HCT116 (cell line): Measurements from ENCODE around the gene SPOCD1. TPM values are rescaled to one million over a fixed set of nuclear protein-coding genes. Genes with fewer than 3 reads are reported as not detected.

Experiments
- ATAC-seq: fragments of 200-7000 bp; cut with Tn5 transposase; 2 replicates; pipeline ENCODE4 v1.9.1; 2020; ENCODE audit warnings: mild to moderate bottlenecking, moderate library complexity
- BruUV-seq: library from RNA; stranded (reverse); fragments of 400-500 nt; replicated peaks from 2 replicates; lab custom pipeline; 2021; lab: Mats Ljungman, UMichigan
- CTCF ChIA-PET: fragments of 300-600 bp; sonication (Branson Sonifier 250); formaldehyde crosslinking; loops from one replicate; lab custom pipeline; 2021; ENCODE audit warnings: antibody characterized with exemption; lab: Charles Lee
- POLR2A ChIA-PET: fragments of 300-600, 350-600 bp; sonication (Branson Sonifier 250); formaldehyde crosslinking; loops from one replicate; lab custom pipeline; 2021; ENCODE audit warnings: antibody characterized with exemption; lab: Charles Lee
- RAD21 ChIA-PET, 2 experiments: fragments of 300-600 bp; sonication (Branson Sonifier 250); formaldehyde crosslinking; loops; one replicate each; lab custom pipeline; 2023; ENCODE audit warnings: low total read pairs in 2 of 2; ENCODE audit not compliant: uncharacterized antibody in 2 of 2, unreplicated experiment in 2 of 2, low non-redundant PET in 1 of 2; lab: Charles Lee
- DNase-seq: peaks from one replicate; pipeline ENCODE4 v3.0.0-alpha.2; 2010; ENCODE audit warnings: low read depth, low spot score
- H2AFZ ChIP-seq: fragments of 200-600 bp; shearing (Covaris generic), sonication (generic); 2 replicates; pipeline ENCODE4 v1.6.1; 2017; ENCODE audit warnings: low read depth, mixed run types, mixed read lengths, antibody characterized with exemption, low read length; ENCODE audit not compliant: poor library complexity, severe bottlenecking
- H3K27ac ChIP-seq: 2 replicates; pipeline ENCODE4 v1.5.1; 2012; ENCODE audit warnings: low read depth, low read length
- H3K27me3 ChIP-seq: fragments of 200-600 bp; sonication (generic); 2 replicates; pipeline ENCODE4 v1.6.1; 2016; ENCODE audit warnings: mixed run types, low read length, mixed read lengths; ENCODE audit not compliant: insufficient read depth
- H3K36me3 ChIP-seq, 2 experiments: fragments of 200-500 bp in 1 of 2; fragments of 200-600 bp in 1 of 2; sonication (Bioruptor generic) in 1 of 2; sonication (generic) in 1 of 2; 2 replicates each; pipeline versions ENCODE4 v1.5.1 to v1.6.1; 2014 to 2016; ENCODE audit warnings: low read length in 2 of 2, inconsistent platforms in 1 of 2, mixed read lengths in 1 of 2, mixed run types in 1 of 2; ENCODE audit not compliant: insufficient read depth in 2 of 2, control insufficient read depth in 1 of 2
- H3K4me1 ChIP-seq, 2 experiments: fragments of 200-600 bp in 1 of 2; sonication (generic) in 1 of 2; 2 replicates each; pipeline versions ENCODE4 v1.5.1 to v1.6.1; 2012 to 2017; ENCODE audit warnings: low read length in 2 of 2, inconsistent platforms in 1 of 2, mild to moderate bottlenecking in 1 of 2, mixed read lengths in 1 of 2, mixed run types in 1 of 2, moderate library complexity in 1 of 2; ENCODE audit not compliant: insufficient read depth in 2 of 2, control insufficient read depth in 1 of 2
- H3K4me2 ChIP-seq: fragments of 200-600 bp; sonication (generic); 2 replicates; pipeline ENCODE4 v1.6.1; 2017; ENCODE audit warnings: mixed run types, low read length, mixed read lengths
- H3K4me3 ChIP-seq, 2 experiments: fragments of 200-600 bp in 1 of 2; sonication (generic) in 1 of 2; replicated peaks in 1 of 2; 2 replicates each; pipeline ENCODE4 v1.5.1; 2011 to 2016; ENCODE audit warnings: low read length in 2 of 2, control low read depth in 1 of 2, low read depth in 1 of 2, mild to moderate bottlenecking in 1 of 2, mixed read lengths in 1 of 2, mixed run types in 1 of 2
- H3K79me2 ChIP-seq: fragments of 200-600 bp; sonication (generic); 2 replicates; pipeline ENCODE4 v1.6.1; 2017; ENCODE audit warnings: mild to moderate bottlenecking, mixed run types, low read length, moderate library complexity, mixed read lengths; ENCODE audit not compliant: insufficient read depth
- H3K9ac ChIP-seq: fragments of 200-600 bp; sonication (generic); 2 replicates; pipeline ENCODE4 v1.6.1; 2016; ENCODE audit warnings: low read length, mixed read lengths
- H3K9me2 ChIP-seq: fragments of 200-600 bp; sonication (generic), shearing (Covaris generic); 2 replicates; pipeline ENCODE4 v1.6.1; 2017; ENCODE audit warnings: mixed run types, mild to moderate bottlenecking, moderate library complexity; ENCODE audit not compliant: insufficient read depth
- H3K9me3 ChIP-seq, 2 experiments: fragments of 200-500 bp in 1 of 2; fragments of 200-600 bp in 1 of 2; sonication (Bioruptor generic) in 1 of 2; sonication (generic) in 1 of 2; 2 replicates each; pipeline ENCODE4 v1.6.1; 2014 to 2017; ENCODE audit warnings: low read length in 2 of 2, mixed read lengths in 2 of 2, inconsistent platforms in 1 of 2, low read depth in 1 of 2, mild to moderate bottlenecking in 1 of 2, mixed run types in 1 of 2, moderate library complexity in 1 of 2; ENCODE audit not compliant: control insufficient read depth in 1 of 2, insufficient read depth in 1 of 2
- H4K20me1 ChIP-seq: fragments of 200-600 bp; sonication (generic), shearing (Covaris generic); 2 replicates; pipeline ENCODE4 v1.6.1; 2017; ENCODE audit warnings: mixed run types, mild to moderate bottlenecking, moderate library complexity; ENCODE audit not compliant: insufficient read depth
- ATF3 ChIP-seq: IDR thresholded peaks from 2 replicates; pipeline ENCODE4 v1.6.1; 2012
- CBX3 ChIP-seq: IDR thresholded peaks from 2 replicates; pipeline ENCODE4 v1.6.1; 2012; ENCODE audit warnings: low read depth
- CEBPB ChIP-seq: IDR thresholded peaks from 2 replicates; pipeline ENCODE4 v1.6.1; 2012; ENCODE audit warnings: low read depth
- CTCF ChIP-seq, 3 experiments: fragments of 200-600 bp in 1 of 3; sonication (generic) in 1 of 3; IDR thresholded peaks in 2 of 3; conservative IDR thresholded peaks in 1 of 3; 2 replicates each; pipeline ENCODE4 v1.5.1; 2012 to 2017; ENCODE audit warnings: low read depth in 2 of 3, low read length in 2 of 3, antibody characterized with exemption in 1 of 3, borderline replicate concordance in 1 of 3, control low read depth in 1 of 3, mild to moderate bottlenecking in 1 of 3, mixed read lengths in 1 of 3, mixed run types in 1 of 3, moderate library complexity in 1 of 3; ENCODE audit not compliant: insufficient read depth in 1 of 3
- EZH2 ChIP-seq: fragments of 200-600 bp; sonication (generic); IDR thresholded peaks from 2 replicates; pipeline ENCODE4 v1.6.1; 2017; ENCODE audit warnings: antibody characterized with exemption, mixed run types
- JUND ChIP-seq: IDR thresholded peaks from 2 replicates; pipeline ENCODE4 v1.6.1; 2012
- MAX ChIP-seq: IDR thresholded peaks from 2 replicates; pipeline ENCODE4 v1.6.1; 2012
- POLR2A ChIP-seq: IDR thresholded peaks from 2 replicates; pipeline ENCODE4 v1.7.0; 2011; ENCODE audit warnings: borderline replicate concordance; ENCODE audit not compliant: insufficient read depth, insufficient read length; ENCODE audit errors: extremely low read depth
- POLR2AphosphoS5 ChIP-seq: IDR thresholded peaks from 2 replicates; pipeline ENCODE4 v1.6.1; 2011; ENCODE audit warnings: mild to moderate bottlenecking, low read depth, low read length, moderate library complexity
- REST ChIP-seq: IDR thresholded peaks from 2 replicates; pipeline ENCODE4 v1.6.1; 2012; ENCODE audit warnings: low read depth
- SIN3A ChIP-seq: IDR thresholded peaks from 2 replicates; pipeline ENCODE4 v1.6.1; 2012; ENCODE audit warnings: low read depth
- TCF7L2 ChIP-seq: IDR thresholded peaks from 2 replicates; pipeline ENCODE4 v1.7.0; 2011; ENCODE audit warnings: borderline replicate concordance, inconsistent platforms; ENCODE audit not compliant: insufficient read depth, insufficient read length; ENCODE audit errors: extremely low read depth
- YY1 ChIP-seq: IDR thresholded peaks from 2 replicates; pipeline ENCODE4 v1.6.1; 2011; ENCODE audit warnings: low read length, low read depth, moderate library complexity, mild to moderate bottlenecking; ENCODE audit not compliant: insufficient replicate concordance; ENCODE audit errors: extremely low read depth
- ZFX ChIP-seq: fragments of 450-650 bp; IDR thresholded peaks from 2 replicates; pipeline ENCODE4 v1.6.1; 2017
- intact Hi-C: fragments of 100-400 bp; cut with micrococcal nuclease; formaldehyde crosslinking; loops from 2 replicates; pipeline ENCODE4 v1.10.0; 2022
- total RNA-seq: library from RNA; stranded (reverse); gene quantifications from one replicate; pipeline ENCODE4 v1.2.1, GENCODE V29; 2021; ENCODE audit not compliant: unreplicated experiment

SPOCD1 gene
- total RNA-seq, 1 experiment from 2014 or later: 5.0 TPM

GRCh38 chr1:31828341-31828740 is 12.5 kb upstream of the SPOCD1 start:
- H4K20me1 ChIP-seq: no peaks in the 10 kb centered on the region
- no peak overlapping the region for H2AFZ ChIP-seq
- no peaks in the 10 kb centered on the region for H3K36me3 ChIP-seq
- no peaks in the 10 kb centered on the region for H3K9me2 ChIP-seq
- no peak overlapping the region for H3K4me2 ChIP-seq
- BruUV-seq: no TSS peak
- ChIA-PET RAD21 (no interaction called here), CTCF (interaction anchor here (1.0 kb wide), 1 partner anchor 13 kb away, joined by 3 read pairs; the partner anchor contains the start of gene SPOCD1), POLR2A (no interaction called here)
- no peaks in the 10 kb centered on the region for H3K9me3 ChIP-seq
- intact Hi-C loops: no loop called here
- no peaks in the 10 kb centered on the region for H3K79me2 ChIP-seq
- no peak overlapping the region for H3K9ac ChIP-seq
- H3K27ac ChIP-seq: no peak overlapping the region
- no peaks in the 10 kb centered on the region for H3K4me1 ChIP-seq
- DNase-seq (no peak), ATAC-seq (no peak)
- no peak for TF ChIP-seq CEBPB
- no peak for TF ChIP-seq ATF3
- no peak for TF ChIP-seq MAX
- TF ChIP-seq SIN3A: no peak
- no peak for TF ChIP-seq TCF7L2
- TF ChIP-seq REST: no peak
- no peak for TF ChIP-seq CTCF (IDR thresholded peaks at IDR 0.05 in 2 of 3, conservative IDR thresholded peaks at IDR 0.05 in 1 of 3; ENCODE audit: borderline replicate concordance in 1 of 3, insufficient read depth in 1 of 3, low read depth in 2 of 3, low read length in 2 of 3)
- TF ChIP-seq YY1: no peak
- no peak for TF ChIP-seq CBX3
- TF ChIP-seq POLR2A: no peak
- TF ChIP-seq JUND: no peak
- no peak for TF ChIP-seq ZFX
- TF ChIP-seq EZH2: no peak
- no peak for TF ChIP-seq POLR2AphosphoS5
- H3K4me3 ChIP-seq: no peak overlapping the region
- no peaks in the 10 kb centered on the region for H3K27me3 ChIP-seq
